SW 1271 (cell line): ENCODE measurements around the gene RUBCN.
"Not testable (repeated sequence)": the region's sequence is repeated elsewhere in the genome, so short reads cannot be mapped to it uniquely, and the experiment has no call there.

Source experiments
- DNase-seq, 2 experiments: peaks; one replicate each; lab custom pipeline; 2025; lab: John Stamatoyannopoulos, UW

The RUBCN gene

GRCh38 chr3:197657541-197658292, 79.0 kb downstream of the RUBCN start:
- DNase-seq, result not testable (repeated sequence)

GRCh38 chr3:197656960-197657359, 79.7 kb downstream of the RUBCN start:
- not testable (repeated sequence) for DNase-seq

DNA sequence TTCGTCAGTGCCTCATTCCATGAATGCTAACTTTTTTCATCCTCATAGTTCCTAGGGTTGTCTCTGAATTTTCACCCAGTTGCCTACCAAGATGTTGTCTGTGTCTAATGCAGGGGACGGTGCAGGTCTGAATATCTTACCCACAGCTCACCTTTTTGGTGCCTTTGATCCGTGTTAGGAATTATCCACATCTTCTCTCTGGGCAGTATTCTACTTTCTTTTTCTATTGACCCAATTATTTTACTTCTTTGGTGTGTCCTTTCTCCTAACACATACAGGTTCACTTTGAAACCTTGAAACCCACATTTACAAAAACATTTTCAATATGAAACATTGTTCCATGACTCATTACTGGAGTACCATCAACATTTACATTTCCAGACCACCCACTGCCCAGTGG, 80.6 kb downstream of the RUBCN start:
- not testable (repeated sequence) for DNase-seq

- DNase-seq, result not testable (repeated sequence)
Observed at GRCh38 chr3:197654998-197655330, 81.7 kb downstream of the RUBCN start.

- DNase-seq, result not testable (repeated sequence)
Observed at GRCh38 chr3:197654090-197654997, 82.4 kb downstream of the RUBCN start.

DNA sequence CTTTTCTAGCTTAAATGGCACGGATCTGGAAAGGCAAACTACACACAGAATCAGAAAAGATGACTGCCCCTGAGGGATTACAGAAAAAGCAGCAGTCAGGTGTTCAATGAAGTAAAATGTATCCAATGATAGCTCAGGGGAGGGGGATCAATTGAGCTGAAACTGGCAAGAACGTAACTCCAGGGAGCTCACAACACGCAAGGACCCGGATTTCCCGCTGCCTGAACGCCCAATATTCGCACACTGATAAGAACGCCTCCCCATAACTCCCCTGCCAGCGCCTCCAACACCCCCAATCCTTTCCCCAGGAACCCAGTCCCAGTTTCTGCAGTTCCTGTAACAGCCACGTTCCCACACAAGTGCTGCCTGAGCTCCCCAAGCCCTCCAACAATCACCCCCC, 83.8 kb downstream of the RUBCN start:
- DNase-seq, result not testable (repeated sequence)

DNA sequence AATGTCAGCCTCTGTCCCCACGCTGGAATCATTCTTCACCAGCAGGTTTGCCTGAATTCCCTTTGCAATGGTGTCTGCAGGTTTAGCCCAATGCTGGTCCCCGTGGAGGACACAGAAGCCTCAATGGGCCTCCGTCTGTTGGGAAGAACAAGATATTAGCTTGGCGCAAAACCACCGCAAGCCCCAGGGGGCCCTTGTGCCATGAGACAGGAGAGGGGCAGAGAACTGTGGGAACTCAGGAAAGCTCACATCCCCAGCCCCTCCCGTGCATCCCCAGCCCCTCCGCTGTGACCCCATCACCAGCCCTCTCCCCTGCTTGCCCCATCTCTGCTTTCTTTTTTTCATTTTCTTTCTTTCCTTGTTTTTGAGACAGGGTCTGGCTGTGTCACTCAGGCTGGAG, 89.1 kb downstream of the RUBCN start:
- DNase-seq, result not testable (repeated sequence)

- not testable (repeated sequence) for DNase-seq
Observed at GRCh38 chr3:197647191-197647590, 89.5 kb downstream of the RUBCN start.

GRCh38 chr3:197646294-197646693, 90.4 kb downstream of the RUBCN start:
- not testable (repeated sequence) for DNase-seq

- not testable (repeated sequence) for DNase-seq
Observed at GRCh38 chr3:197637556-197637955, 99.1 kb downstream of the RUBCN start.

- not testable (repeated sequence) for DNase-seq
Observed at GRCh38 chr3:197631989-197632388, 104.7 kb downstream of the RUBCN start.

DNA sequence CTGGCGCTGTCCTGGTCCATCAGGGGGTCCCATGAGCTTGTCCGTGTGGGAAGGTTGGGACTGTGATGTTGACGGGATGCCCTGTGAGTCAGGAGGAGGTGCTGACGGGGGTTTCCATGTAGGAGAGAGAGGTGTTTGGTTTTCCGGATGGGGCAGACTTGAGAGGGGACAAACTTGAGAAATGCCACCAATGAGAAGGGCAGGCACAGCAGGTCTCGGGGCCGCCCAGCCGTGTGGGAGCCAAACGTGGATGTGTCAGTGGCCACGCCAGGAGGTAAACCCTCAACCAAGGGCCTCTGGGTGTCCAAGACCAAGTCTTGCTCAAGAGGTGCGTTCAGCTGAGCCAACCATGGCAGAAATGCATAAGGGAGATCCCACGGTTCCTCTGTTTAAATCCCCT, 105.9 kb downstream of the RUBCN start:
- DNase-seq, result not testable (repeated sequence)

DNA sequence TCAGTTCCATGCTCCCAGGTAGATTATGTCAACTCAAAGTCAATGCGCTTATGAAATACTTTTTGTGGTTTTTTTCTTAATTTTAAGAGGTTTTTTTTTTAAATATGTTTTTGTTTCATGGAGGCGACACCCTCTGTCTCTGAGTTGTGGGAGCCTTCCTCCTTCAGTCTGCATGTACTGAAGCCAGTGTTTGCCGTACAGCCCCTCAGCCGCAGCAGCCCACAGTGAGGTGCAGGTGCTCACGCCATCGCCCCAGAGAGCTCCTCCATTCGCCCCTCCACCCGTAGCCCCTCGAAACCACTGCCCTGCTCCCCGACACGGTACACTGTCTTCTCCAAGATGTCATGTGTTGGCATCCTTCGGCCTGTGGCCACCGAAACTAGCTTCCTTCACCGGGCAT, 107.4 kb downstream of the RUBCN start:
- DNase-seq, result not testable (repeated sequence)

DNA sequence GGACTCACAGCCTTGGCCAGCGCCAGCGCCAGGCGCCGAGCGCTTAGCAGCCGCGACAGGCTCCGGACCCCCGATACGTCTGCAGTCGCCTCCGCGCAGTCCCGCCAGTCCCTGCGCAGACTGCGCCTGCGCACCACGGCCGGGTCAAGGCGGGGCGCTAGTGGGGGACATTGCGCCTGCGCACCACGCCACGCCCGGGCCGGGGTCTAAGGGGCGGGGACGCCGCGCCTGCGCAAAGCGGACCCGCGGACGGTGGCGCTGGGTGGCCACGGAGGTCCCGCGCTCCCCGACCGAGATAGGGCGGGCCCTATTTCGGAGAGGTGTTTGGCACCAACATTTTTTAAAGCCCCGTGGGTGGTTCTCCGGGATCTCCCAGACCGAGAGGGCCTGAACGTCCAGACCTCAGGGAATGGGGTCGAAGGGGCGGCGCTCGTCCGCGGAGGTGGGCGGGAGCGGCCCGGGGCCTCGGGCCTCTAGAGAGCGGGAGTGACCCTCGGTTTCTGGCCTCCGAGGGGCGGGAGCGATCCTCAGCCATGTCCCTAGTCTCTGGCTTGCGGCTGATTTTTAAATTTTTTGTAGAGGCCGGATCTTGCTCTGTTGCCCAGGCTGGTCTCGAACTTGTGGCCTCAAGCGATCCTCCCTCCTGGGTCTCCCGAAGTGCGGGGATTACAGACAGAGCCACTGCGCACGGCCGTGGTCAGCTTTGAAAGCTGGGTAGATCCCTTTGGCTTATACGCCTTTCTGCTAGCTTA, 108.8 kb downstream of the RUBCN start:
- not testable (repeated sequence) for DNase-seq

DNA sequence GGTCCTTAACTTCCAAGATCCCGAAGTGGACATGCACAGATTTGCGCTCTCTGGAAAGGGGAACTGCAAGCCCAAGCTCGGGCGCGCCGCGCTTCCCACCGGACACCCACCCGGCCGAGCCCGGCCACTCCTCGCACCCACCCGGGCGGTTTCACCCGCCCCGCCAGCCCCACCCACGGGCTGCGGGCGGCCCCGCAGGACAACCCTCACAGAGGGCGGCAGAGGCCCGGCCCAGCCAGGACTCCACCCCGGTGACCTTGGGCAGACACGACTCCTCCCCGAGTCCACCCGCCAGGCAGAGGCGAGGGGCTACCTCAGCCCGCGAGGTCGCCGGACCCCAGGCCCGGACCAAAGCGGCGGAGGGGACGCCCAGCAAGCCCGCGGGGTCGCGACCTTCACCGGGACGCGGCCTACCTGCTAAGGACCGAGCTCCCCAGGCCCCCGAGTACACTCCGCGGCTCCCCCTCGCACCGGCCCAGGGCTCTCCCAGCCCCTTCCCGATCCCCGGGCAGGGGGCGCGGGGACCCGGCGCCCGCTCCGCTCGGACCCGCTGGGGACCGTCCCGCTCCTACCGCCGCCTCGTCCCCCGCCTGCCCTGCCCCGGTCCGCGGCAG, 109.4 kb downstream of the RUBCN start:
- not testable (repeated sequence) for DNase-seq

- not testable (repeated sequence) for DNase-seq
Observed at GRCh38 chr3:197626404-197627157, 110.1 kb downstream of the RUBCN start.

DNA sequence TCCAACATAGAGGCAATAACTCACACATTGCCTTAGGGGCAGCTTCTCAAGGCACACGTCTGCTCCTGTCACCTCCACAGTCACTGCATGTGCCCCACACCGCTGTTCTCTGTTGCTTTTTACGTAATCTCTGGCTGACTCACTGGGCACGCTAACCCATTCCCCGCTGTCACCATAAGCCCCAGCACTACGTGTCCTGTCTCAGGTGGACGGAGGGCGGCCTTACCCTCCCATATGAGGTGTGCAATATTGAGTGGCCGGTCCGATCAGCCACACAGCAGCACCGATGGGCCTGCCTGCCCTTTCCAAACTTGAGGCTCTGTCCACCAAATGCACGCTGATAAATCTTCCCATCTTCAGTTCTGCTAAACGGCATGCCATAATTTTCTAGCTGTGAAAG, 115.2 kb downstream of the RUBCN start:
- not testable (repeated sequence) for DNase-seq
